NCI-H2029 (cell line): Measurements from ENCODE around the gene UBN2.
"Not testable (repeated sequence)": the region's sequence is repeated elsewhere in the genome, so short reads cannot be mapped to it uniquely, and the experiment has no call there.

Source experiments
- DNase-seq: peaks from one replicate; lab custom pipeline; 2025; lab: John Stamatoyannopoulos, UW

The UBN2 gene

GRCh38 chr7:139299296-139299695 lies 68.3 kb downstream of the UBN2 start:
- DNase-seq, result no peak

GRCh38 chr7:139300390-139300789 lies 69.4 kb downstream of the UBN2 start:
- no peak for DNase-seq

- DNase-seq, result no peak
Observed at GRCh38 chr7:139304517-139304916, 73.5 kb downstream of the UBN2 start.

- no peak for DNase-seq
Observed at GRCh38 chr7:139317939-139318505, 87.0 kb downstream of the UBN2 start.

- no peak for DNase-seq
Observed at GRCh38 chr7:139321071-139321745, 90.2 kb downstream of the UBN2 start.

- not testable (repeated sequence) for DNase-seq
Observed at GRCh38 chr7:139324709-139325108, 93.7 kb downstream of the UBN2 start.

- DNase-seq, result no peak
Observed at GRCh38 chr7:139328375-139328774, 97.3 kb downstream of the UBN2 start.

GRCh38 chr7:139329119-139329518 lies 98.1 kb downstream of the UBN2 start:
- DNase-seq, result no peak

- no peak for DNase-seq
Observed at GRCh38 chr7:139330333-139331030, 99.4 kb downstream of the UBN2 start.

- no peak for DNase-seq
Observed at GRCh38 chr7:139332697-139333359, 101.8 kb downstream of the UBN2 start.

- not testable (repeated sequence) for DNase-seq
Observed at GRCh38 chr7:139333443-139333842, 102.4 kb downstream of the UBN2 start.

GRCh38 chr7:139334399-139335150 lies 103.5 kb downstream of the UBN2 start:
- no peak for DNase-seq

GRCh38 chr7:139339025-139339424 lies 108.0 kb downstream of the UBN2 start:
- DNase-seq, result no peak

- DNase-seq, result no peak
Observed at GRCh38 chr7:139339698-139340036, 108.6 kb downstream of the UBN2 start.

GRCh38 chr7:139340037-139340807 lies 109.2 kb downstream of the UBN2 start:
- peak; percentile 100 for DNase-seq

- no peak for DNase-seq
Observed at GRCh38 chr7:139340808-139341057, 109.7 kb downstream of the UBN2 start.

GRCh38 chr7:139341058-139341775 lies 110.2 kb downstream of the UBN2 start, which contains the start of gene FMC1:
TSS of gene FMC1 (plus strand) at chr7:139341337. CDS start at chr7:139341385, 48 bp downstream.
- DNase-seq, result peak; percentile 92

- DNase-seq, result no peak
Observed at GRCh38 chr7:139341776-139342226, 110.8 kb downstream of the UBN2 start.

GRCh38 chr7:139345042-139345441 lies 114.0 kb downstream of the UBN2 start:
- DNase-seq, result no peak

GRCh38 chr7:139351027-139351426 lies 120.0 kb downstream of the UBN2 start:
- no peak for DNase-seq

GRCh38 chr7:139354729-139355128 lies 123.7 kb downstream of the UBN2 start:
- DNase-seq, result no peak
